ENCODE measurements around the gene MACROD2. TPM values are rescaled to one million over a fixed set of nuclear protein-coding genes. Genes with fewer than 3 reads are reported as not detected.

MACROD2 gene
- polyA plus RNA-seq, 2 of the 4 experiments (the other 2 are of a cell fraction) = 0.96 to 1.3 TPM

- 37% methylated on average over 4 of the region's 4 CpGs for WGBS (ENCODE audit: missing lambda C conversion rate)
- ATAC-seq (no peak), DNase-seq (ENCODE audit: low read depth in 1 of 2, low spot score in 1 of 2) (peak in 1 of 2 experiments; percentile 21), FAIRE-seq (peak; percentile 70)
- H3K4me1 ChIP-seq = peaks cover 28% of the 10 kb centered on the region
- ChIA-PET POLR2A (no interaction called here), CTCF (no interaction called here)
- peak; percentile 71 for TF ChIP-seq GATA3 (IDR thresholded peaks at IDR 0.05; ENCODE audit: borderline replicate concordance)
- no peak for TF ChIP-seq FOSL2 (IDR thresholded peaks at IDR 0.05)
- peak; percentile 35; the same call in 1 of the 2 replicates for TF ChIP-seq FOSL2 (CRISPR knock-in tag; IDR thresholded peaks at IDR 0.05)
- peak; percentile 66 for TF ChIP-seq ZFP36 (IDR thresholded peaks at IDR 0.05; ENCODE audit: borderline replicate concordance, partially characterized antibody)
- TF ChIP-seq CEBPB (IDR thresholded peaks at IDR 0.05) = peak in 1 of 2 experiments; percentile 51; a peak in 2 of 4 replicates
- no peak for TF ChIP-seq MAZ (IDR thresholded peaks at IDR 0.05; ENCODE audit: borderline replicate concordance, low read depth, low read length)
- no peak overlapping the region for H3K27ac ChIP-seq
- H3K4me2 ChIP-seq = peak overlapping the region; percentile 31
- no peak overlapping the region for H3K4me3 ChIP-seq
- no peaks in the 10 kb centered on the region for H3K9me3 ChIP-seq
Measured at GRCh38 chr20:14580418-14581074, 585.2 kb downstream of the MACROD2 start.

- H3K4me3 ChIP-seq = no peak overlapping the region
- 89% methylated on average over 3 of the region's 3 CpGs for WGBS (ENCODE audit: missing lambda C conversion rate)
- H3K4me2 ChIP-seq = no peak overlapping the region
- ChIA-PET POLR2A (no interaction called here), CTCF (no interaction called here)
- no peak for ATAC-seq
- H3K27ac ChIP-seq = no peak overlapping the region
- H3K4me1 ChIP-seq = peaks cover 28% of the 10 kb centered on the region
- H3K9me3 ChIP-seq = no peaks in the 10 kb centered on the region
- FAIRE-seq = no peak
- DNase-seq (ENCODE audit: low read depth in 1 of 2, low spot score in 1 of 2) = no peak
- no peak for TF ChIP-seq ZFP36 (IDR thresholded peaks at IDR 0.05; ENCODE audit: borderline replicate concordance, partially characterized antibody)
- TF ChIP-seq FOXS1 (CRISPR knock-in tag; IDR thresholded peaks at IDR 0.05) = no peak
Measured at GRCh38 chr20:14581731-14582130, 586.4 kb downstream of the MACROD2 start.

GRCh38 chr20:14582855-14583254, 587.5 kb downstream of the MACROD2 start:
- no peaks in the 10 kb centered on the region for H3K9me3 ChIP-seq
- WGBS (ENCODE audit: missing lambda C conversion rate) = 75% methylated on average over 3 of the region's 3 CpGs
- TF ChIP-seq RARB (CRISPR knock-in tag; IDR thresholded peaks at IDR 0.05) (no peak), USF2 (IDR thresholded peaks at IDR 0.05) (no peak), HEYL (CRISPR knock-in tag; IDR thresholded peaks at IDR 0.05) (no peak), EHMT2 (IDR thresholded peaks at IDR 0.05; ENCODE audit: low read depth) (no peak), HMGXB4 (CRISPR knock-in tag; IDR thresholded peaks at IDR 0.05; ENCODE audit: borderline replicate concordance) (no peak), ESRRA (IDR thresholded peaks at IDR 0.05; ENCODE audit: borderline replicate concordance, low read length) (no peak), KDM5A (IDR thresholded peaks at IDR 0.05) (no peak), NFE2L2 (conservative IDR thresholded peaks at IDR 0.05; ENCODE audit: low read length) (no peak)
- H3K4me1 ChIP-seq = peaks cover 28% of the 10 kb centered on the region
- peak overlapping the region; percentile 53 for H3K4me2 ChIP-seq
- H3K27ac ChIP-seq = peak overlapping the region; percentile 35 to 40; a peak in 5 of 6 replicates
- FAIRE-seq = peak; percentile 49
- CTCF ChIA-PET = no interaction called here
- peak in 1 of 2 experiments; percentile 9 for DNase-seq (ENCODE audit: low read depth in 1 of 2, low spot score in 1 of 2)
- POLR2A ChIA-PET = no interaction called here
- peak in 1 of 2 experiments; percentile 62; a peak in 3 of 6 replicates for ATAC-seq
- no peak overlapping the region for H3K4me3 ChIP-seq

GRCh38 chr20:14583413-14583812, 588.1 kb downstream of the MACROD2 start:
- peak; percentile 93 for TF ChIP-seq JUNB (IDR thresholded peaks at IDR 0.05)
- no peak for TF ChIP-seq TFCP2L1 (CRISPR knock-in tag; IDR thresholded peaks at IDR 0.05)
- no peak for TF ChIP-seq MAX (IDR thresholded peaks at IDR 0.05)
- no peak for TF ChIP-seq BCL3 (IDR thresholded peaks at IDR 0.05)
- peak; percentile 78 for TF ChIP-seq GATA3 (IDR thresholded peaks at IDR 0.05; ENCODE audit: borderline replicate concordance)
- TF ChIP-seq SMC3 (IDR thresholded peaks at IDR 0.05) = 0 out of 3 replicates have a peak, but pooled peaks have one; percentile 11
- peak in 1 of 2 experiments; percentile 2; a peak in 1 of 5 replicates for TF ChIP-seq RAD21 (conservative IDR thresholded peaks at IDR 0.05 in 1 of 2, IDR thresholded peaks at IDR 0.05 in 1 of 2)
- TF ChIP-seq CEBPB (IDR thresholded peaks at IDR 0.05) = peak in 1 of 2 experiments; percentile 41; a peak in 1 of 4 replicates
- peak; percentile 85 for TF ChIP-seq FOSL2 (IDR thresholded peaks at IDR 0.05)
- TF ChIP-seq FOSL2 (CRISPR knock-in tag; IDR thresholded peaks at IDR 0.05) = peak; percentile 54
- TF ChIP-seq EP300 (IDR thresholded peaks at IDR 0.05) = peak in 1 of 2 experiments; percentile 62; a peak in 1 of 5 replicates
- TF ChIP-seq FOSB (CRISPR knock-in tag; IDR thresholded peaks at IDR 0.05) = no peak
- TF ChIP-seq JUN (IDR thresholded peaks at IDR 0.05) = peak; percentile 29 to 74; a peak in 1 of 5 replicates
- no peak for TF ChIP-seq RCOR1 (IDR thresholded peaks at IDR 0.05; ENCODE audit: low read depth, low read length)
- Histone ChIP-seq H3K9me3 (peaks cover 1% of the 10 kb centered on the region; the same call in 1 of the 3 replicates), H3K27ac (peak overlapping the region; percentile 35 to 40; a peak in 4 of 6 replicates), H3K4me1 (peaks cover 28% of the 10 kb centered on the region), H3K4me2 (peak overlapping the region; percentile 53), H3K4me3 (no peak overlapping the region)
- ATAC-seq = peak; percentile 69 to 71
- peak; percentile 93 for FAIRE-seq
- DNase-seq (ENCODE audit: low read depth in 1 of 2, low spot score in 1 of 2) = peak; percentile 13 to 66
- ChIA-PET CTCF (no interaction called here), POLR2A (no interaction called here)
- 0% methylated on average over 1 of the region's 1 CpG for WGBS (ENCODE audit: missing lambda C conversion rate)

All from A549 (cell line).